ENCODE results near the gene ZC3H18.

DNA sequence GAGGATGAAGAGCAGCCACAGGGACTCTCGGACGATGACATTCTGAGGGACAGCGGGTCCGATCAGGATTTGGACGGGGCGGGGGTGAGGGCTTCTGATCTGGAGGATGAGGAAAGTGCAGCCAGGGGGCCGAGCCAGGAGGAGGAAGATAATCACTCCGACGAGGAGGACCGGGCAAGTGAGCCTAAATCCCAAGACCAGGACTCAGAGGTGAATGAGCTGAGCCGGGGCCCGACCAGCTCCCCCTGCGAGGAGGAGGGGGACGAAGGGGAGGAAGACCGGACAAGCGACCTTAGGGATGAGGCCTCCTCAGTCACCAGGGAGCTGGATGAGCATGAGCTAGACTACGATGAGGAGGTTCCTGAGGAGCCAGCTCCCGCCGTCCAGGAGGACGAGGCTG, 7.0 kb downstream of the ZC3H18 start:
- TF ChIP-seq CTCF (IDR thresholded peaks at IDR 0.05) = no peak
- TF ChIP-seq ZFX (IDR thresholded peaks at IDR 0.05; ENCODE audit: borderline replicate concordance) = no peak
